Activated naive CD4-positive, alpha-beta T cell treated with anti-CD3 and anti-CD28 coated beads, Interleukin-2, amount 50 U/mL, for 24 hours (primary cell): ENCODE results near the gene AURKAIP1.
"Not testable (repeated sequence)": the region's sequence is repeated elsewhere in the genome, so short reads cannot be mapped to it uniquely, and the experiment has no call there.

ENCODE experiments used
- H3K27ac Mint-ChIP-seq: one replicate; pipeline ENCODE4 v1.8.0; 2021; ENCODE audit warnings: mild to moderate bottlenecking, mixed read lengths
- H3K27me3 Mint-ChIP-seq: one replicate; pipeline ENCODE4 v1.8.0; 2021; ENCODE audit warnings: mixed read lengths
- H3K36me3 Mint-ChIP-seq: one replicate; pipeline ENCODE4 v1.8.0; 2021; ENCODE audit warnings: mixed read lengths
- H3K4me1 Mint-ChIP-seq: one replicate; pipeline ENCODE4 v1.8.0; 2021; ENCODE audit warnings: mixed read lengths
- H3K4me3 Mint-ChIP-seq: one replicate; pipeline ENCODE4 v1.8.0; 2021; ENCODE audit warnings: mild to moderate bottlenecking, mixed read lengths
- H3K9me3 Mint-ChIP-seq: one replicate; pipeline ENCODE4 v1.8.0; 2021; ENCODE audit warnings: mixed read lengths

AURKAIP1 gene

GRCh38 chr1:1374929-1375662 is at the start of gene AURKAIP1:
TSS of gene AURKAIP1 (minus strand) at chr1:1375207. CDS start at chr1:1374756, 451 bp downstream.
- Mint-ChIP-seq H3K9me3 (no peaks in the 10 kb centered on the region), H3K27me3 (no peaks in the 10 kb centered on the region), H3K27ac (peak within 1 kb of the TSS; percentile 98), H3K4me3 (peak within 1 kb of the TSS; percentile 93), H3K4me1 (peaks cover 16% of the 10 kb centered on the region), H3K36me3 (no peaks in the 10 kb centered on the region)

DNA sequence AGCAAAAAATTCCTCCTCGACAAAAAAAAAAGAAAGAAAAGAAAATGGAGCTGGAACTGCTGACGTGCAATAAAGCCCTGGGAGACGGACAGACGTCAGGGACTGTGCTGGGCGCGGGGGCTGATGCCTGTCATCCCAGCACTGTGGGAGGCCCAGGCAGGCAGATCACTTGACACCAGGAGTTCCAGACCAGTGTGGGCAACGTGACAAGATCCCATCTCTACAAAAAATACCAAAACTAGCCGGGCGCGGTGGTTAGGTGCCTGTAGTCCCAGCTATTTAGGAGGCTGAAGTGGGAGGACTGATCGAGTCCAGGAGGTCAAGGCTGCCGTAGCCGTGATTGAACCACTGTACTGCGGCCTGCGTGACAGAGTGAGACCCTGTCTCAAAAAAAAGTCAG is 49.7 kb upstream of the AURKAIP1 start:
- no peak overlapping the region for H3K4me3 Mint-ChIP-seq
- H3K27ac Mint-ChIP-seq, result peak overlapping the region; percentile 59
- H3K36me3 Mint-ChIP-seq, result no peaks in the 10 kb centered on the region
- H3K27me3 Mint-ChIP-seq, result peaks cover 10% of the 10 kb centered on the region
- no peaks in the 10 kb centered on the region for H3K9me3 Mint-ChIP-seq
- peaks cover 4% of the 10 kb centered on the region for H3K4me1 Mint-ChIP-seq

- peaks cover under 1% of the 10 kb centered on the region for H3K4me1 Mint-ChIP-seq
- no peak overlapping the region for H3K27ac Mint-ChIP-seq
- no peaks in the 10 kb centered on the region for H3K36me3 Mint-ChIP-seq
- H3K9me3 Mint-ChIP-seq, result no peaks in the 10 kb centered on the region
- H3K4me3 Mint-ChIP-seq, result no peak overlapping the region
- H3K27me3 Mint-ChIP-seq, result peaks cover 4% of the 10 kb centered on the region
These were observed 48.2 kb upstream of the AURKAIP1 start for GRCh38 chr1:1423245-1423597.

GRCh38 chr1:1422465-1423244 is 47.6 kb upstream of the AURKAIP1 start:
- Mint-ChIP-seq H3K27me3 (peaks cover 3% of the 10 kb centered on the region), H3K36me3 (no peaks in the 10 kb centered on the region), H3K27ac (no peak overlapping the region), H3K9me3 (no peaks in the 10 kb centered on the region), H3K4me3 (no peak overlapping the region), H3K4me1 (no peaks in the 10 kb centered on the region)

GRCh38 chr1:1421907-1422464 is 47.0 kb upstream of the AURKAIP1 start:
- no peak overlapping the region for H3K27ac Mint-ChIP-seq
- H3K36me3 Mint-ChIP-seq, result no peaks in the 10 kb centered on the region
- H3K4me3 Mint-ChIP-seq, result no peak overlapping the region
- H3K4me1 Mint-ChIP-seq, result no peaks in the 10 kb centered on the region
- no peaks in the 10 kb centered on the region for H3K9me3 Mint-ChIP-seq
- H3K27me3 Mint-ChIP-seq, result peaks cover 3% of the 10 kb centered on the region

DNA sequence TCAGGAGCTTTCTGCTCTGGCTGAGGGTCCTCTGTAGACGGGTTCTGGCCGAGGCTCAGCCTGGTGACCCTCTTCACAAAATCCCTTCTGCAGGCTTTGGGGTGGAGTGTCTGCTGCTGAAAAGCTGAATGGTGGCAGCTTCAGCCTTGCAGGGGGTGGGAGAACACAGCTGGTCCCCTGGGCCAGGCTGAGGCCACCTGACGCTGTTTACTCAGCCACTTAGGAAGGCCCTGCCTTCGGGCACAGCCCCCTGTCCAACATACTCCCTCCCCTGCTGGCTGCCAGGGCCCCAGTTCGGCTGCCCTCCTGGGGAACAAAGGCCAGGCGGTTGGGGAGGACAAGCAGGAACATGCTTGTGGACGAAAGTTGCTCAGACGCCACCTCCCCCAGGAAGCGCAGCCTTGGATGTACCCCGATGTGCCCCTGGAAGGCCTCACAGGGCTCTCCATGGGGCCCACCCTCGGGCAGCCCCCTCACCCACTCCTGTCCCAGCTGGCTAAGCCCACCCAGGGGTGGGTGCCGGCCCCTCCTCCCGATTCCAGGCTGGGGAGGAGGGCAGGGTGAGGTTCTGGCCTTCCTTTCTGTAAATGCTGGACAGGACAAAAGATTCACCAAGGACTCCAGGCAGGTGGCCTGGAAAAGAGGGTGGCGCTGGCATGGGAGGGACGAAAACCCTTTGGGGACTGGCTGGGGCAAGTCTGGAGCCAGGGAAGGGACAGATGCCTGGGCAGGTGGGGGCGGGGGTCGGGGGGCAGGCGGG is 46.3 kb upstream of the AURKAIP1 start, which contains the start of gene ANKRD65:
Gene ANKRD65 (minus strand): TSS at position 130 of the 760 bp plus-strand sequence. CDS start 271 bp downstream, outside the sequence.
- no peak within 1 kb of the TSS for H3K27ac Mint-ChIP-seq

GRCh38 chr1:1420654-1421141 is 45.7 kb upstream of the AURKAIP1 start:
- H3K27ac Mint-ChIP-seq, result no peak overlapping the region
- peak overlapping the region; percentile 47 for H3K4me3 Mint-ChIP-seq
- H3K9me3 Mint-ChIP-seq, result no peaks in the 10 kb centered on the region
- H3K36me3 Mint-ChIP-seq, result no peaks in the 10 kb centered on the region
- peaks cover 3% of the 10 kb centered on the region for H3K27me3 Mint-ChIP-seq
- H3K4me1 Mint-ChIP-seq, result no peaks in the 10 kb centered on the region

More for the DNA sequence above, 46.3 kb upstream of the AURKAIP1 start, which contains the start of gene ANKRD65:
- Mint-ChIP-seq H3K4me1 (no peaks in the 10 kb centered on the region), H3K27me3 (peaks cover 3% of the 10 kb centered on the region), H3K36me3 (no peaks in the 10 kb centered on the region), H3K9me3 (no peaks in the 10 kb centered on the region), H3K4me3 (peak within 1 kb of the TSS; percentile 47)

- no peaks in the 10 kb centered on the region for H3K9me3 Mint-ChIP-seq
- no peak overlapping the region for H3K27ac Mint-ChIP-seq
- H3K4me3 Mint-ChIP-seq, result no peak overlapping the region
- no peaks in the 10 kb centered on the region for H3K36me3 Mint-ChIP-seq
- H3K27me3 Mint-ChIP-seq, result peaks cover 3% of the 10 kb centered on the region
- H3K4me1 Mint-ChIP-seq, result no peaks in the 10 kb centered on the region
These were observed 45.0 kb upstream of the AURKAIP1 start for GRCh38 chr1:1419813-1420653.

- H3K4me3 Mint-ChIP-seq, result no peak overlapping the region
- no peak overlapping the region for H3K27ac Mint-ChIP-seq
- peaks cover 3% of the 10 kb centered on the region for H3K27me3 Mint-ChIP-seq
- no peaks in the 10 kb centered on the region for H3K9me3 Mint-ChIP-seq
- H3K36me3 Mint-ChIP-seq, result no peaks in the 10 kb centered on the region
- no peaks in the 10 kb centered on the region for H3K4me1 Mint-ChIP-seq
These were observed 44.4 kb upstream of the AURKAIP1 start for GRCh38 chr1:1419363-1419812.

GRCh38 chr1:1418464-1419362 is 43.7 kb upstream of the AURKAIP1 start:
- peak overlapping the region; percentile 23 for H3K4me3 Mint-ChIP-seq
- peaks cover 3% of the 10 kb centered on the region for H3K27me3 Mint-ChIP-seq
- no peak overlapping the region for H3K27ac Mint-ChIP-seq
- no peaks in the 10 kb centered on the region for H3K4me1 Mint-ChIP-seq
- H3K9me3 Mint-ChIP-seq, result no peaks in the 10 kb centered on the region
- H3K36me3 Mint-ChIP-seq, result no peaks in the 10 kb centered on the region

GRCh38 chr1:1417825-1418463 is 42.9 kb upstream of the AURKAIP1 start:
- not testable (repeated sequence) for H3K27me3 Mint-ChIP-seq, H3K9me3 Mint-ChIP-seq, H3K27ac Mint-ChIP-seq, H3K36me3 Mint-ChIP-seq, H3K4me3 Mint-ChIP-seq, H3K4me1 Mint-ChIP-seq

DNA sequence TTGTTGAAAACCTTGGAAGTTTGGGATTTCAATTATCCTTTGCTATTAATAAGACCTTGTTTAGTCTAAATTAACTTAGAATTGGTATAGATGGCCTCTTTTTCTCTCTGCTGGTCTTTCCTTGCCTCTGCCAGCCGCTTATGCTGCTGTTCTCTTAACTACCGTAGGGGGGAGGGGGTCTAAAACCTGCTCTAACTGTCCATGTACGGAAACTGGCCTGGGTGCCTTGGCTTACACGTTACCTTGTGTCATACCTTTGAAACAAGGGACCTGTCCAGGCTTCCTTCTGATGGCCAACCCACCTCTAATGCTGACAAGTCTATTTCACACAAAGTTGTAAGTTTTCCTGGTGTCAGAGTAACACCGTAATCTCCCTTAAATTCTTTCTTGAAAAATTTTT is 42.4 kb upstream of the AURKAIP1 start:
- H3K36me3 Mint-ChIP-seq, H3K27ac Mint-ChIP-seq: not testable (repeated sequence)

DNA sequence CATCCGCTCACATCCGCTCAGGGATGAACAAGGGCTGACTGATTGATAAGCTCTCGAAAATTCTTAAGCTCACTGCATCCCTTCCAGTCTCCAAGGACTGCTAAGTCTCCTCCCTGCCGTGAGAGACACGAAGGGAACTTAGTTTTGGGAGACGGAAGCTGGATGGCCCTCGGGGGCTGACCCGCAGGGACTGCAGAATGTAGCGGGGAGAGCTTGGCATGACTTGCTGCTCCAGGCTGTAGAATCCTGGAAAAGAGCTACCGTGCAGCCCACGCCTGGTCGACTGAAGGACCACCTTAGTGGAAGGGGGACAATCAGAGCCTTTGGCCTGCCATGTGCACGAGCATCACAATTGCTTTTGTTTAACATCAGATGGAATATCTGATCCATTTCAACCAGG is 40.7 kb upstream of the AURKAIP1 start:
- no peak overlapping the region for H3K27ac Mint-ChIP-seq
- H3K9me3 Mint-ChIP-seq, result no peaks in the 10 kb centered on the region
- H3K36me3 Mint-ChIP-seq, result no peaks in the 10 kb centered on the region
- peaks cover 7% of the 10 kb centered on the region for H3K4me1 Mint-ChIP-seq
- H3K27me3 Mint-ChIP-seq, result no peaks in the 10 kb centered on the region
- no peak overlapping the region for H3K4me3 Mint-ChIP-seq

More for the DNA sequence above, 42.4 kb upstream of the AURKAIP1 start:
- H3K27me3 Mint-ChIP-seq, H3K9me3 Mint-ChIP-seq, H3K4me3 Mint-ChIP-seq, H3K4me1 Mint-ChIP-seq: not testable (repeated sequence)
